Measurements from ENCODE around the gene FADS1.

Gene FADS1

DNA sequence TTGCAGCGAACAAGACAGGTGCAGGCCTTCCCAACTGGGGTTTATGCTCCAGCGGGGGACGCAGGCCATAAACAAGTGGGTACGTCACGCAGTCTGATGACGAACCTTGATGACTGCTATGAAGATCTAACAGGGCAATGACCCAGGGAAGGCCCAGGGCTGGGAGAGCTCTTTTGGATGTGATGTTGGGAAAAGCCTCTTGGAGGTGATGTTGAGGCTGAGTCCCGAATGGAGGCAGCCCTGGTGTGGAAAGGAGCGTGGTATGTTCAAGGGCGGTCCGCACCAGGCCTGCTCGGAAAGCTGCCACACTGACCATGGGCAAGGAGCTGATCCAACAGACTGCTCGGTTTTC, 17.1 kb upstream of the FADS1 start:
- H3K4me3 ChIP-seq (ENCODE audit: low read depth, low read length), result no peak overlapping the region
- DNase-seq, result no peak
- no peaks in the 10 kb centered on the region for H3K9me3 ChIP-seq
- peaks cover 3% of the 10 kb centered on the region; the same call in 1 of the 2 replicates for H3K4me1 ChIP-seq
- no peaks in the 10 kb centered on the region; the same call in 1 of the 2 replicates for H3K36me3 ChIP-seq
- H3K27me3 ChIP-seq, result no peaks in the 10 kb centered on the region
- TF ChIP-seq, protein P1, sequence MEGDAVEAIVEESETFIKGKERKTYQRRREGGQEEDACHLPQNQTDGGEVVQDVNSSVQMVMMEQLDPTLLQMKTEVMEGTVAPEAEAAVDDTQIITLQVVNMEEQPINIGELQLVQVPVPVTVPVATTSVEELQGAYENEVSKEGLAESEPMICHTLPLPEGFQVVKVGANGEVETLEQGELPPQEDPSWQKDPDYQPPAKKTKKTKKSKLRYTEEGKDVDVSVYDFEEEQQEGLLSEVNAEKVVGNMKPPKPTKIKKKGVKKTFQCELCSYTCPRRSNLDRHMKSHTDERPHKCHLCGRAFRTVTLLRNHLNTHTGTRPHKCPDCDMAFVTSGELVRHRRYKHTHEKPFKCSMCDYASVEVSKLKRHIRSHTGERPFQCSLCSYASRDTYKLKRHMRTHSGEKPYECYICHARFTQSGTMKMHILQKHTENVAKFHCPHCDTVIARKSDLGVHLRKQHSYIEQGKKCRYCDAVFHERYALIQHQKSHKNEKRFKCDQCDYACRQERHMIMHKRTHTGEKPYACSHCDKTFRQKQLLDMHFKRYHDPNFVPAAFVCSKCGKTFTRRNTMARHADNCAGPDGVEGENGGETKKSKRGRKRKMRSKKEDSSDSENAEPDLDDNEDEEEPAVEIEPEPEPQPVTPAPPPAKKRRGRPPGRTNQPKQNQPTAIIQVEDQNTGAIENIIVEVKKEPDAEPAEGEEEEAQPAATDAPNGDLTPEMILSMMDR (IDR thresholded peaks at IDR 0.05; ENCODE audit: low read depth, low read length), result no peak

DNA sequence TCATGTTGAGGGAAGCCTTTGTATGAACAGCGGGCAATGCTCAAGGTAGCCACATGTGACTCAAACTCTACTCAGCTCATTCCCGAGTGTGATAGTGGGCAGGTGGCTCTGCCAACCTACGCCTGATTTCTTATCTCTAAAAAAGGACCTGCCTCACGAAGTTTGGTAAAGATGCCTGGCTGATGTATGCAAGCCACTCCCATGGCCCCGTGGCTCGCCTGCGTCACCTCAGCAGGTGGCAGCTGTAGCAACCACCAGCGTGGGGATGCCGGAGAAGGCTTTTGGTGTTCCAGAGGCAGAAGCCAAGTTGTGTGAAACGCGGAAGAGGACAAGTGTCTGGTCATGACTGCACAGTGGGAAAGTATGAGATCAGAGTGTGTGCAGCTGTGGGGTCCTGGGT, 16.7 kb upstream of the FADS1 start:
- TF ChIP-seq, protein P1 (IDR thresholded peaks at IDR 0.05; ENCODE audit: low read depth, low read length), result no peak
- Histone ChIP-seq H3K4me3 (ENCODE audit: low read depth, low read length) (no peak overlapping the region), H3K36me3 (no peaks in the 10 kb centered on the region), H3K9me3 (no peaks in the 10 kb centered on the region), H3K4me1 (peaks cover 3% of the 10 kb centered on the region; the same call in 1 of the 2 replicates), H3K27me3 (no peaks in the 10 kb centered on the region)
- DNase-seq, result no peak

DNA sequence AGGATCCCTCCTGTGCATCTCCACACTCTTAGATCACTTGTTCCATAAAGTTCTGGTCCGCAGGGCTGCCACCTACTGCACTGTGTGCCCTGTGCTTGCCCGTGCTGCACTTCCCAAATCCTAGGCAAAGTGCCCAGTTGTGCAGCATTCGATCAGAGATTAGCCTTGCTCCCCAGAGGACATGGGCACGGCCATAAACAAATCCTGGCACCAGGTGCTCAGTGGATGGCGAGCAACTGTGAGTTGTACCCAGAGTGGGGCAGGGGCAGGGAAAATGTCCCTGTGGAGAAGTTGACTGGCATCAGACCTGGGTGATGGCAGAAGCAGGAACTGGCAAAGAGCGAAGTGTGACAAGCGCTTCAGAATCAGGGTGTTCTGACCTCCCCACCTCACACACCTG, 16.0 kb upstream of the FADS1 start:
- H3K36me3 ChIP-seq, result no peaks in the 10 kb centered on the region
- peaks cover 3% of the 10 kb centered on the region; the same call in 1 of the 2 replicates for H3K4me1 ChIP-seq
- no peaks in the 10 kb centered on the region for H3K27me3 ChIP-seq
- TF ChIP-seq, protein P1 (IDR thresholded peaks at IDR 0.05; ENCODE audit: low read depth, low read length), result no peak
- no peaks in the 10 kb centered on the region for H3K9me3 ChIP-seq
- no peak for DNase-seq
- no peak overlapping the region for H3K4me3 ChIP-seq (ENCODE audit: low read depth, low read length)

DNA sequence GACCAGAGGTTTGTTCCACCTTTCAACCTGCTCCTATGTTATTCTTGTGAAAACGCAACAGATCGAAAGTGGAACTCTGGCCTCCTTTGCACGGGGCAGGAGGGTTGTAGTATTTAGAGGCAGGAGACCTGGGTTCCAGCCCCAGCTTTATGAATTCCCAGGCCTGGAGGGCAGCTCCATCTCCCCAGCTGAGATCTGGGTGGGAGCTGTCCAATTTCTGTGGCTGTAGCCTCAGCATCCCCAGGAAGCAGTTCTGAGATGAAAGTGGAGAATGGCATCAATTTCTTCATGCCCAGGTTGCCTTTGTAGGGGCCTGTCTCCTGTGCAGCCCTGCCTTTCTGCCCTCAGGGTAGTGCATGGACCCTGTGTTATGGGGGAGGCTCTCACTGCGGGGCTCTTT, 15.4 kb upstream of the FADS1 start:
- no peaks in the 10 kb centered on the region for H3K27me3 ChIP-seq
- DNase-seq, result no peak

DNA sequence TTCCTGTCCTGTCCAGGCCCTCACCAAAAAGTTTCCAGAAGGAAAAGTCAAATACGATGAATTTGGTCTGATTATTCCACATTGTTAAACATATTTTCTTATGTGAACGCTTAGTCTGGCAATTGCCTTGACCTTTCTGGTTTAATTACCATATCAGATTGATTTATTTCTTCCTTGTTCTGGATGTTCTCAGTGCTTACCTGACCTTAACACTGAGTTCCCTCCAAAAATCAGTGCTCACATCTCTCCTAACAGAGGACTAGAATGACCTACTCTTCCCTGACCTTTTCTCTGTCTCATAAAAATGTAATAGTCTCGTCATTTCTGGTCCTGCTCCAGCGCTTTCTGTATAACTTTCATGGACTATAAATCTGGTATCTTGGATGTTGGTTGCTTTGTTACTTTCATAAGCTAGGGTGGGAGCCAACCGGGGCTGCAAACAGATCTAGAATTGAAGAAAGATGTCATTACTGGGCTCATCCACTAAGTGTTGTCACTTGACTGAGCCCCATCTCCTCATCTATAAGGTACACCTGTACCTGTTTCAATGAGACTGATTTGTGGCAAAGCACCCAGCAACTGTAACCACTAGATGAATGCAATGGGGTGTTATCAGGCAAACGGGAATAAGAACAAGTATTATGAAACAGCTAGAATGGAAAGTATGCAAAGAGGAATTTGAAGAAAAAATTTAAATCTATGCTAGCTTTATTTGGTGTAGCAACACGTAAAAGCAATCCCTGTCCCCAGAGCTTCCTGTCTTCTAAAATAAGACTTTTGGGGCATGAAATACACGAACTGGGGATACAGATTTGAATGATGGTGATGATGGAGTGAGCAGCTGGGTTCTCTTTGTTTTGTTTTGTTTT, 13.7 kb upstream of the FADS1 start:
- Histone ChIP-seq H3K4me1 (peaks cover 3% of the 10 kb centered on the region; the same call in 1 of the 2 replicates), H3K36me3 (no peaks in the 10 kb centered on the region), H3K9me3 (no peaks in the 10 kb centered on the region), H3K4me3 (ENCODE audit: low read depth, low read length) (peak overlapping the region; percentile 85), H3K27me3 (no peaks in the 10 kb centered on the region)
- no peak for DNase-seq
- TF ChIP-seq, protein P1 (IDR thresholded peaks at IDR 0.05; ENCODE audit: low read depth, low read length), result no peak

More for the DNA sequence above, 15.4 kb upstream of the FADS1 start:
- Histone ChIP-seq H3K4me3 (ENCODE audit: low read depth, low read length) (no peak overlapping the region), H3K9me3 (no peaks in the 10 kb centered on the region), H3K4me1 (peaks cover 3% of the 10 kb centered on the region; the same call in 1 of the 2 replicates), H3K36me3 (no peaks in the 10 kb centered on the region)
- TF ChIP-seq, protein P1 (IDR thresholded peaks at IDR 0.05; ENCODE audit: low read depth, low read length), result no peak

DNA sequence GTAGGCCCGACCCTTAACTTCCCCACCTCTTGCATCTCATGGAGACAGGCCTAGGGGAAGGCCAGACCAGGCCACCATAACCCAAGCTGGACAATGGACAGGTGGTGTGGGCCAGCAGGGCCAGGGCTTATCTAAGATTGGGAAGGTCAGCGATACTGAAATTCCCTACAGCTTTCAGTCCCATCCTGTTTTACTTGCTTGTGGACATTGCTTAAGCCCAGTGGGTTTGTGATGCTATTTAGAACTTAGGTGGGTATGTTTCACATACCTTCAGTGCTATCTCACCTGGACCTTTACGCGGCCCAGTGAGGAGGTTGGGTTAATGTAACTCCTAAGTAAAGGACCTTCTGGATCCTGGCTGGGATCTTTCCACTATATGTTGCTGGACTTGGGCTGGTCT, 13.0 kb upstream of the FADS1 start:
- H3K36me3 ChIP-seq, result no peaks in the 10 kb centered on the region
- peaks cover 3% of the 10 kb centered on the region; the same call in 1 of the 2 replicates for H3K4me1 ChIP-seq
- peak overlapping the region; percentile 85 for H3K4me3 ChIP-seq (ENCODE audit: low read depth, low read length)
- TF ChIP-seq, protein P1 (IDR thresholded peaks at IDR 0.05; ENCODE audit: low read depth, low read length), result no peak
- no peaks in the 10 kb centered on the region for H3K9me3 ChIP-seq
- no peaks in the 10 kb centered on the region for H3K27me3 ChIP-seq
- no peak for DNase-seq
